Trophoblast cell (in vitro differentiated cells and primary cell): Measurements from ENCODE around the gene SNX14.

ENCODE experiments used
- DNase-seq, 2 donors: peaks; one replicate each; pipeline ENCODE4 v3.0.0-alpha.2; 2016
- H2AFZ ChIP-seq: 2 replicates; pipeline ENCODE4 v1.6.1; 2013; ENCODE audit warnings: low read length, moderate library complexity, mild to moderate bottlenecking; ENCODE audit not compliant: insufficient read depth, poor library complexity
- H2AK5ac ChIP-seq: 2 replicates; pipeline ENCODE4 v1.6.1; 2013; ENCODE audit warnings: mild to moderate bottlenecking, low read length
- H2BK120ac ChIP-seq: 2 replicates; pipeline ENCODE4 v1.6.1; 2013; ENCODE audit warnings: low read length, mild to moderate bottlenecking, moderate library complexity; ENCODE audit not compliant: insufficient read depth, poor library complexity
- H2BK12ac ChIP-seq: 2 replicates; pipeline ENCODE4 v1.6.1; 2013; ENCODE audit warnings: mild to moderate bottlenecking, low read length, moderate library complexity
- H2BK5ac ChIP-seq: 2 replicates; pipeline ENCODE4 v1.6.1; 2013; ENCODE audit warnings: low read length, low read depth, moderate library complexity, mild to moderate bottlenecking; ENCODE audit not compliant: poor library complexity
- H3K14ac ChIP-seq: 2 replicates; pipeline ENCODE4 v1.6.1; 2013; ENCODE audit warnings: mild to moderate bottlenecking, low read length
- H3K18ac ChIP-seq: 2 replicates; pipeline ENCODE4 v1.6.1; 2013; ENCODE audit warnings: mild to moderate bottlenecking, low read length
- H3K23ac ChIP-seq: 2 replicates; pipeline ENCODE4 v1.6.1; 2013; ENCODE audit warnings: low read length
- H3K27ac ChIP-seq: 2 replicates; pipeline ENCODE4 v1.5.1; 2013; ENCODE audit warnings: low read depth, mild to moderate bottlenecking, inconsistent platforms, low read length, moderate library complexity
- H3K27me3 ChIP-seq: 2 replicates; pipeline ENCODE4 v1.6.1; 2013; ENCODE audit warnings: inconsistent platforms, mild to moderate bottlenecking, low read length, moderate library complexity; ENCODE audit not compliant: insufficient read depth
- H3K36me3 ChIP-seq, 2 experiments: 1 replicate in 1 of 2; 2 replicates in 1 of 2; pipeline ENCODE4 v1.6.1; 2013; ENCODE audit warnings: low read length in 2 of 2, mild to moderate bottlenecking in 2 of 2, moderate library complexity in 1 of 2; ENCODE audit not compliant: insufficient read depth in 2 of 2, control insufficient read depth in 1 of 2
- H3K4ac ChIP-seq: 2 replicates; pipeline ENCODE4 v1.6.1; 2013; ENCODE audit warnings: low read depth, mild to moderate bottlenecking, low read length, moderate library complexity
- H3K4me1 ChIP-seq, 2 experiments: 1 replicate in 1 of 2; 2 replicates in 1 of 2; pipeline ENCODE4 v1.6.1; 2013; ENCODE audit warnings: low read length in 2 of 2, mild to moderate bottlenecking in 2 of 2, moderate library complexity in 1 of 2; ENCODE audit not compliant: insufficient read depth in 2 of 2, control insufficient read depth in 1 of 2
- H3K4me2 ChIP-seq: 2 replicates; pipeline ENCODE4 v1.6.1; 2013; ENCODE audit warnings: inconsistent platforms, mild to moderate bottlenecking, low read length, moderate library complexity
- H3K4me3 ChIP-seq: 2 replicates; pipeline ENCODE4 v1.5.1; 2013; ENCODE audit warnings: mild to moderate bottlenecking, low read depth, low read length, inconsistent platforms
- H3K79me1 ChIP-seq: one replicate; pipeline ENCODE4 v1.6.1; 2013; ENCODE audit warnings: low read length
- H3K79me2 ChIP-seq: 2 replicates; pipeline ENCODE4 v1.6.1; 2013; ENCODE audit warnings: low read length, mild to moderate bottlenecking; ENCODE audit not compliant: control insufficient read depth, insufficient read depth, poor library complexity
- H3K9ac ChIP-seq: 2 replicates; pipeline ENCODE4 v1.6.1; 2013; ENCODE audit warnings: mild to moderate bottlenecking, low read length
- H3K9me3 ChIP-seq: 2 replicates; pipeline ENCODE4 v1.6.1; 2013; ENCODE audit warnings: low read depth, mild to moderate bottlenecking, control low read depth, inconsistent platforms, low read length; ENCODE audit not compliant: insufficient read depth
- H4K12ac ChIP-seq: 2 replicates; pipeline ENCODE4 v1.6.1; 2013; ENCODE audit warnings: low read depth, mild to moderate bottlenecking, low read length, moderate library complexity
- H4K8ac ChIP-seq: 2 replicates; pipeline ENCODE4 v1.6.1; 2013; ENCODE audit warnings: low read depth, mild to moderate bottlenecking, low read length, moderate library complexity
- H4K91ac ChIP-seq: one replicate; pipeline ENCODE4 v1.6.1; 2013; ENCODE audit warnings: low read depth, mild to moderate bottlenecking, low read length, moderate library complexity
- WGBS: extraction: QIAGEN DNeasy Blood & Tissue Kit; methylation state at CpG from one replicate; pipeline ENCODE4 v1.1.7; 2013; ENCODE audit warnings: missing lambda C conversion rate; ENCODE audit not compliant: insufficient read length, insufficient coverage; ENCODE audit errors: extremely low coverage; 5-methylcytosine and 5-hydroxymethylcytosine counted together

SNX14 gene

DNA sequence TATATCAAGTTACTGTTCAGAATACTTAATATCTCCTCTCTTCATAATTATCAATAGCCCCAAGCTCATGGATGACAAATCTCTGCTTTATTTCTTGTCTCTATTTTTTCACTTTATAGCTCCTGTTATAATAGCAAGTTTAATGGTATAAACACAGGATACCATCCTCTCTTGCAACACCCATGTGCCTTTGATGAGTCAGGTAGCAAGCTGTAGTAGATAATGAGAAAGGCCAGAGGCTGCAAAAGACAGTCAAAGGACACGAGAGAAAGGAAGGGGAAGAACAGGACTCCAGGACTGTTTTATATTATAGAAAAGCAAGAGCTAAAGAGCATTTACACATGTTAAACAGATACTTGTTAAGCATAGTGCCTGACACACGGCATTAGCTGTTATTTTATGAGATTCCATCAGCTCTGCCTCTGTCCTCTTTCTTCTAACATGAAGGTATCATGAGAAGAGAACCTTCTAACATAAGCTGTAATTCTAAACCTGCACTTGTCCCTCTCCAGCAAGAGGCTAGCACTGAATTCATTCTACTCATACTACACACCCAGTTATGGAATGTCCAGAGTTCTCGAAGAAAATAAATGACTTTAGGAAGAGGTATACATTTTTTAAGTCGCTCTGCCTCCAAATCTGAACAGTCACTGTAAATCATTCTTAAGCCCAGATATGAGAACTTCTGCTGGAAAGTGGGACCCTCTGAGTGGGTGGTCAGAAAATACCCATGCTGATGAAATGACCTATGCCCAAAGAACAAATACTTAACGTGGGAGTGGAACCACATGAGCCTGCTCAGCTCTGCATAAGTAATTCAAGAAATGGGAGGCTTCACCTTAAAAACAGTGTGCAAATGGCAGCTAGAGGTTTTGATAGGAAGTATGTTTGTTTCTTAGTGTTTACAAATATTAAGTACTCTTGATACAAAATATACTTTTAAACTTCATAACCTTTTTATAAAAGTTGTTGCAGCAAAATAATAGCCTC lies 98.8 kb downstream of the SNX14 start:
- Histone ChIP-seq H2BK12ac (no peak overlapping the region), H3K14ac (no peak overlapping the region), H3K23ac (no peak overlapping the region), H3K36me3 (peaks cover 0 to 3% of the 10 kb centered on the region in 2 experiments), H4K8ac (no peak overlapping the region), H4K91ac (no peak overlapping the region), H3K27ac (peak overlapping the region; percentile 45), H4K12ac (no peak overlapping the region), H2AK5ac (no peak overlapping the region), H3K79me1 (peaks cover 2% of the 10 kb centered on the region), H3K9me3 (peaks cover 5% of the 10 kb centered on the region), H3K4me1 (peaks cover 11 to 12% of the 10 kb centered on the region in 2 experiments), H2AFZ (no peak overlapping the region), H3K4ac (no peak overlapping the region), H3K18ac (no peak overlapping the region), H3K4me2 (no peak overlapping the region), H3K27me3 (no peaks in the 10 kb centered on the region), H2BK5ac (no peak overlapping the region), H3K79me2 (no peaks in the 10 kb centered on the region), H2BK120ac (no peak overlapping the region), H3K4me3 (no peak overlapping the region), H3K9ac (no peak overlapping the region)
- no CpG with 5 or more reads among the region's 5 CpGs for WGBS
- DNase-seq, result peak; percentile 40 to 72

- H3K4me2 ChIP-seq, result no peak overlapping the region
- no peak overlapping the region for H4K91ac ChIP-seq
- H4K12ac ChIP-seq, result no peak overlapping the region
- WGBS, result no CpG with 5 or more reads among the region's 1 CpG
- H3K4me3 ChIP-seq, result no peak overlapping the region
- no peak overlapping the region for H2BK12ac ChIP-seq
- H3K27me3 ChIP-seq, result no peaks in the 10 kb centered on the region
- H3K4ac ChIP-seq, result no peak overlapping the region
- H3K18ac ChIP-seq, result no peak overlapping the region
- no peak overlapping the region for H3K9ac ChIP-seq
- no peak overlapping the region for H3K27ac ChIP-seq
- H4K8ac ChIP-seq, result no peak overlapping the region
- H2AFZ ChIP-seq, result no peak overlapping the region
- no peak overlapping the region for H2BK120ac ChIP-seq
- DNase-seq, result no peak
- H3K9me3 ChIP-seq, result peaks cover 5% of the 10 kb centered on the region
- H3K23ac ChIP-seq, result no peak overlapping the region
- no peak overlapping the region for H2BK5ac ChIP-seq
- no peaks in the 10 kb centered on the region for H3K79me2 ChIP-seq
- peaks cover 0 to 3% of the 10 kb centered on the region in 2 experiments for H3K36me3 ChIP-seq
- no peak overlapping the region for H3K14ac ChIP-seq
- peaks cover 11 to 12% of the 10 kb centered on the region in 2 experiments for H3K4me1 ChIP-seq
- no peak overlapping the region for H2AK5ac ChIP-seq
- H3K79me1 ChIP-seq, result peaks cover 2% of the 10 kb centered on the region
Observed at GRCh38 chr6:85493389-85493788, 100.3 kb downstream of the SNX14 start.

DNA sequence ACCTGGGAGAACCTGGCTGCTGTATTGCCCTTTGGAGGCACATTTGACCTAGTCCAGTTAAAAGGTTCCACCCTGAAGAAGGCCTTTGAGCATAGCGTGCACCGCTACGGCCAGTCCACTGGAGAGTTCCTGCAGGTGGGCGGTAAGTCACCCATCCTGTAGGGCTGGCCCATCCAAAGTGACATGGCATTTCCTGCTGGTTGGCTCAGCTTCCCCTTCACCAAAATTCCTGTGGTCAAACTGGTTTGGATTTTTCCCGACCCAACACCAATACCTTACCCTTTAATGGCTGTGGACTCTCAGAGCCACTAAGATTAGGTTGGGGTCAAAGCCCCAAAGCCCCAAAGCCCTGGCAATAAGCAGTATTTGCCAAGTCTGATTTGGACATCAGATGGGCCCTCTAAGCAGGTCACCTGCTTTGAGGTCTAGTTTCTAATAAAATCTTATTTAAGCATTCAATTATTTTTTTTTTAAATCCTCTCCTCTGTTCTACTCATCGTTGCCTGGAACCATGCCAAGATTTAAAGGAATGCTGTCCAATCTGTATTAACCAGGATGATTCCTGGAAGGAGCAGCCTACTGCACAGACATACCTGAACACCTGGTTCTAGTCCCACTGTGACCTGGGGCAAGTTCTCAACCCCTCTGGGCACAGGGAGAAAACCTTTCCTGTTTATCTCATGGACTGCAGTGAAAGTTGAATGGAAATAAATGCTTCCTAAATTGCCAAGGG lies 103.0 kb downstream of the SNX14 start:
- Histone ChIP-seq H3K79me2 (no peaks in the 10 kb centered on the region), H3K79me1 (peaks cover 3% of the 10 kb centered on the region), H3K14ac (no peak overlapping the region), H3K36me3 (no peaks in the 10 kb centered on the region), H4K91ac (no peak overlapping the region), H3K27me3 (no peaks in the 10 kb centered on the region), H2BK120ac (no peak overlapping the region), H2BK5ac (no peak overlapping the region), H3K4me2 (no peak overlapping the region), H2BK12ac (no peak overlapping the region), H3K18ac (no peak overlapping the region), H3K4me1 (peaks cover 11 to 14% of the 10 kb centered on the region in 2 experiments), H3K27ac (peak overlapping the region; percentile 67), H4K12ac (no peak overlapping the region), H3K4me3 (no peak overlapping the region), H2AK5ac (no peak overlapping the region), H3K9me3 (no peaks in the 10 kb centered on the region), H3K9ac (no peak overlapping the region), H2AFZ (no peak overlapping the region), H3K4ac (no peak overlapping the region), H3K23ac (no peak overlapping the region), H4K8ac (no peak overlapping the region)
- no CpG with 5 or more reads among the region's 6 CpGs for WGBS
- peak; percentile 98 to 99 for DNase-seq

DNA sequence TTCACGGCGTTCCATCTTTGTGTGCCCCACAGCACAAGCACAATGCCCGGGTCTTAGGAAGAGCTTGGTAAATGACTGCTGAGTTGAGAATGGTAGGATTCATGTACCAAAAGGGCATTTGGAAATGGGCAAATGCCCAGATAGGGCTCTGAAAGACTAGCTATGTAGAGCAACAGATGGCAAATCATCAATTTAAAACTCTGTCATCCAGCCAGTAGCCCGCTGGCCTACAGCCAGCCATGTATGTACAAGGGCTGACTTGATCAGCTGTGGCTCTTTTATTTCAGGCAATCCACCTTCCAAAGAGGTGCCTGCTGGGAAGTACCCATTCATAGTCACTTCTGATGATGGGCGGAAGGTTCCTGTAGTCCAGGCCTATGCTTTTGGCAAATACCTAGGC lies 108.7 kb downstream of the SNX14 start:
- H3K4me2 ChIP-seq, result no peak overlapping the region
- peak overlapping the region; percentile 41 for H2BK120ac ChIP-seq
- no peak overlapping the region for H3K23ac ChIP-seq
- no peaks in the 10 kb centered on the region for H3K36me3 ChIP-seq
- H2AFZ ChIP-seq, result no peak overlapping the region
- H3K79me1 ChIP-seq, result peaks cover 2% of the 10 kb centered on the region
- peaks cover 0 to 3% of the 10 kb centered on the region in 2 experiments for H3K4me1 ChIP-seq
- H3K27ac ChIP-seq, result no peak overlapping the region
- no peak overlapping the region for H2AK5ac ChIP-seq
- no peaks in the 10 kb centered on the region for H3K79me2 ChIP-seq
- H3K18ac ChIP-seq, result no peak overlapping the region
- no peaks in the 10 kb centered on the region for H3K9me3 ChIP-seq
- no peak overlapping the region for H4K91ac ChIP-seq
- no peak overlapping the region for H2BK12ac ChIP-seq
- no peak overlapping the region for H3K9ac ChIP-seq
- DNase-seq, result peak; percentile 30 to 80
- H3K14ac ChIP-seq, result no peak overlapping the region
- no peak overlapping the region for H2BK5ac ChIP-seq
- no peak overlapping the region for H4K8ac ChIP-seq
- no peak overlapping the region for H3K4ac ChIP-seq
- WGBS, result no CpG with 5 or more reads among the region's 5 CpGs
- H4K12ac ChIP-seq, result no peak overlapping the region
- H3K27me3 ChIP-seq, result no peaks in the 10 kb centered on the region
- no peak overlapping the region for H3K4me3 ChIP-seq
